H1 (cell line): ENCODE measurements around the gene REG1A. TPM values are rescaled to one million over a fixed set of nuclear protein-coding genes. Genes with fewer than 3 reads are reported as not detected.

Experiments
- CTCF ChIA-PET: fragments of 300-600 bp; sonication (Branson Sonifier 250); formaldehyde crosslinking; loops from one replicate; lab custom pipeline; 2021; ENCODE audit not compliant: partially characterized antibody; lab: Charles Lee
- POLR2A ChIA-PET: fragments of 300-600 bp; sonication (Branson Sonifier 250); formaldehyde crosslinking; loops from one replicate; lab custom pipeline; 2021; ENCODE audit warnings: inconsistent platforms; ENCODE audit not compliant: partially characterized antibody; lab: Charles Lee
- DNase-seq, 2 experiments: peaks; one replicate each; pipeline versions ENCODE4 v3.0.0 to v3.0.0-alpha.2; 2010 to 2022; ENCODE audit warnings: low spot score in 2 of 2, low read depth in 1 of 2, mixed read lengths in 1 of 2
- FAIRE-seq: peaks from 2 replicates; lab custom pipeline; 2011; peaks lifted over from hg19 to GRCh38; lab: Jason Lieb, UNC
- H2AFZ ChIP-seq: 2 replicates; pipeline ENCODE4 v1.8.1; 2012; ENCODE audit warnings: low read length, inconsistent platforms
- H2AK5ac ChIP-seq: 2 replicates; pipeline ENCODE4 v1.6.1; 2013; ENCODE audit warnings: low read depth, low read length
- H2BK120ac ChIP-seq: replicated peaks from 2 replicates; pipeline ENCODE3; 2013; ENCODE audit warnings: low read depth, low read length, inconsistent platforms
- H2BK12ac ChIP-seq: 2 replicates; pipeline ENCODE4 v1.6.1; 2013; ENCODE audit warnings: low read depth, low read length
- H2BK15ac ChIP-seq: 2 replicates; pipeline ENCODE4 v1.6.1; 2013; ENCODE audit warnings: low read length
- H2BK20ac ChIP-seq: 2 replicates; pipeline ENCODE4 v1.6.1; 2013; ENCODE audit warnings: low read length
- H2BK5ac ChIP-seq: 2 replicates; pipeline ENCODE4 v1.6.1; 2013; ENCODE audit warnings: low read depth, low read length
- H3K14ac ChIP-seq: 2 replicates; pipeline ENCODE4 v1.6.1; 2013; ENCODE audit warnings: inconsistent platforms; ENCODE audit not compliant: insufficient read length
- H3K18ac ChIP-seq: 2 replicates; pipeline ENCODE4 v1.6.1; 2013; ENCODE audit warnings: low read length; ENCODE audit errors: extremely low read depth
- H3K23ac ChIP-seq: 2 replicates; pipeline ENCODE4 v1.6.1; 2013; ENCODE audit warnings: inconsistent platforms; ENCODE audit not compliant: insufficient read length
- H3K23me2 ChIP-seq: 2 replicates; pipeline ENCODE4 v1.6.1; 2013; ENCODE audit warnings: low read depth, low read length
- H3K27ac ChIP-seq: 2 replicates; pipeline ENCODE4 v1.6.1; 2011; ENCODE audit warnings: low read depth, low read length, inconsistent platforms
- H3K27me3 ChIP-seq, 4 experiments: replicated peaks in 1 of 4; 1 replicate in 1 of 4; 2 replicates in 3 of 4; pipeline versions ENCODE4 v1.6.1 to v1.8.1; 2011 to 2013; ENCODE audit warnings: low read length in 3 of 4, mild to moderate bottlenecking in 3 of 4, inconsistent platforms in 2 of 4, mixed read lengths in 2 of 4, moderate library complexity in 1 of 4; ENCODE audit not compliant: control insufficient read depth in 3 of 4, insufficient read depth in 3 of 4; ENCODE audit errors: extremely low read depth in 1 of 4
- H3K36me3 ChIP-seq, 4 experiments: 2 replicates each; pipeline versions ENCODE4 v1.6.1 to v1.8.1; 2011 to 2013; ENCODE audit warnings: mild to moderate bottlenecking in 4 of 4, low read length in 3 of 4, moderate library complexity in 2 of 4, control low read depth in 1 of 4, inconsistent platforms in 1 of 4; ENCODE audit not compliant: insufficient read depth in 4 of 4, control insufficient read depth in 2 of 4
- H3K4ac ChIP-seq: replicated peaks from 2 replicates; pipeline ENCODE3; 2013; ENCODE audit warnings: low read length, low read depth, mixed read lengths, inconsistent platforms; ENCODE audit not compliant: insufficient read length
- H3K4me1 ChIP-seq, 4 experiments: replicated peaks in 1 of 4; 1 replicate in 1 of 4; 2 replicates in 3 of 4; pipeline versions ENCODE4 v1.6.1 to v1.8.1; 2011 to 2013; ENCODE audit warnings: low read length in 3 of 4, inconsistent platforms in 2 of 4, mixed read lengths in 1 of 4; ENCODE audit not compliant: insufficient read depth in 4 of 4, control insufficient read depth in 3 of 4
- H3K4me2 ChIP-seq, 2 experiments: 2 replicates each; pipeline versions ENCODE4 v1.6.1 to v1.8.1; 2011 to 2013; ENCODE audit warnings: low read depth in 2 of 2, low read length in 2 of 2, control low read depth in 1 of 2, inconsistent platforms in 1 of 2, mild to moderate bottlenecking in 1 of 2; ENCODE audit not compliant: insufficient read depth in 1 of 2
- H3K4me3 ChIP-seq, 4 experiments: fragments of 200-600, 300-600 bp in 1 of 4; sonication (generic), shearing (Covaris generic), sonication (Bioruptor Twin) in 1 of 4; 2 replicates each; pipeline versions ENCODE4 v1.5.1 to v1.8.1; 2011 to 2016; ENCODE audit warnings: low read length in 4 of 4, low read depth in 3 of 4, control low read depth in 2 of 4, inconsistent platforms in 2 of 4, mild to moderate bottlenecking in 2 of 4, mixed read lengths in 1 of 4, moderate library complexity in 1 of 4; ENCODE audit not compliant: insufficient read depth in 2 of 4; ENCODE audit errors: extremely low read depth in 1 of 4
- H3K56ac ChIP-seq: replicated peaks from 2 replicates; pipeline ENCODE3; 2013; ENCODE audit warnings: low read depth, mild to moderate bottlenecking, mixed read lengths, low read length, inconsistent platforms; ENCODE audit not compliant: insufficient read length
- H3K79me1 ChIP-seq: 2 replicates; pipeline ENCODE4 v1.6.1; 2013; ENCODE audit warnings: low read depth, low read length, control low read depth
- H3K79me2 ChIP-seq, 2 experiments: 2 replicates each; pipeline versions ENCODE4 v1.6.1 to v1.8.1; 2012 to 2013; ENCODE audit warnings: low read length in 2 of 2, mild to moderate bottlenecking in 2 of 2, inconsistent platforms in 1 of 2; ENCODE audit not compliant: insufficient read depth in 2 of 2, control insufficient read depth in 1 of 2
- H3K9ac ChIP-seq, 4 experiments: replicated peaks in 1 of 4; 1 replicate in 1 of 4; 2 replicates in 3 of 4; pipeline versions ENCODE4 v1.6.1 to v1.8.1; 2011 to 2013; ENCODE audit warnings: low read depth in 3 of 4, low read length in 3 of 4, control low read depth in 2 of 4, mild to moderate bottlenecking in 2 of 4, moderate library complexity in 2 of 4, inconsistent platforms in 1 of 4; ENCODE audit errors: extremely low read depth in 1 of 4
- H3K9me3 ChIP-seq, 2 experiments: 2 replicates each; pipeline versions ENCODE4 v1.6.1 to v1.8.1; 2012 to 2013; ENCODE audit warnings: mild to moderate bottlenecking in 2 of 2, moderate library complexity in 2 of 2, control low read depth in 1 of 2, inconsistent platforms in 1 of 2, low read depth in 1 of 2, low read length in 1 of 2, mixed read lengths in 1 of 2; ENCODE audit not compliant: insufficient read depth in 2 of 2
- H4K20me1 ChIP-seq, 2 experiments: replicated peaks in 1 of 2; 2 replicates each; pipeline versions ENCODE3 to v1.8.1; 2011 to 2013; ENCODE audit warnings: inconsistent platforms in 2 of 2, low read length in 2 of 2, mild to moderate bottlenecking in 1 of 2; ENCODE audit not compliant: insufficient read depth in 2 of 2, control insufficient read depth in 1 of 2
- H4K5ac ChIP-seq: 2 replicates; pipeline ENCODE4 v1.6.1; 2013; ENCODE audit warnings: low read length, low read depth, mixed read lengths, inconsistent platforms; ENCODE audit not compliant: insufficient read length
- H4K8ac ChIP-seq: 2 replicates; pipeline ENCODE4 v1.8.0; 2013; ENCODE audit warnings: mild to moderate bottlenecking, moderate library complexity, low read length, inconsistent platforms; ENCODE audit not compliant: insufficient read depth; ENCODE audit errors: extremely low read depth
- H4K91ac ChIP-seq: replicated peaks from 2 replicates; pipeline ENCODE3; 2013; ENCODE audit warnings: low read length, mixed read lengths, inconsistent platforms; ENCODE audit not compliant: insufficient read length
- BRCA1 ChIP-seq: IDR thresholded peaks from 2 replicates; pipeline ENCODE4 v1.6.1; 2012; ENCODE audit warnings: low read depth, low read length, improper control_type of control experiment
- HDAC6 ChIP-seq: IDR thresholded peaks from one replicate; pipeline ENCODE4 v1.7.1; 2012; ENCODE audit warnings: low read depth, mild to moderate bottlenecking, inconsistent platforms, low read length, moderate library complexity
- SRF ChIP-seq: IDR thresholded peaks from 2 replicates; pipeline ENCODE4 v1.6.1; 2011; ENCODE audit warnings: mild to moderate bottlenecking, low read depth, low read length, moderate library complexity
- ZNF274 ChIP-seq: IDR thresholded peaks from 2 replicates; pipeline ENCODE4 v1.7.0; 2012; ENCODE audit warnings: low read length, borderline replicate concordance; ENCODE audit errors: extremely low read depth
- WGBS, 2 experiments: shearing (Covaris generic) in 1 of 2; methylation state at CpG; one replicate each; pipeline versions ENCODE4 v1.1.6 to v1.1.7; 2013 to 2015; ENCODE audit warnings: low lambda C conversion rate in 2 of 2, mixed read lengths in 2 of 2, inconsistent platforms in 1 of 2, low coverage in 1 of 2, missing lambda C conversion rate in 1 of 2; ENCODE audit not compliant: insufficient replicate concordance in 2 of 2, insufficient coverage in 1 of 2, insufficient read length in 1 of 2; ENCODE audit errors: extremely low coverage in 1 of 2, missing lambda C conversion rate in 1 of 2; 5-methylcytosine and 5-hydroxymethylcytosine counted together
- polyA plus RNA-seq, 7 experiments: library from polyadenylated mRNA; depleted of rRNA in 3 of 7; stranded (reverse) in 5 of 7; unstranded in 2 of 7; fragments of >200 nt in 5 of 7; fragments of 200-250 nt in 2 of 7; gene quantifications; 1 replicate in 5 of 7; 2 replicates in 1 of 7; 4 replicates in 1 of 7; pipeline versions ENCODE4 v1.2.1 to v1.2.3, GENCODE V29; 2011 to 2013; ENCODE audit warnings: missing spikeins in 2 of 7, mixed read lengths in 2 of 7
- total RNA-seq: library from RNA; stranded (reverse); fragmentation: NEBNext Ultra II Directional; extraction: Animal tissue kit (Norgen Biotek cat#: 25700); gene quantifications from 2 replicates; pipeline ENCODE4 v1.2.1, GENCODE V29; 2021

REG1A gene
- total and polyA plus RNA-seq, 2 of the 8 experiments (the other 6 are each of a cell fraction or from before 2014, with no cell fraction given), result not detected

DNA sequence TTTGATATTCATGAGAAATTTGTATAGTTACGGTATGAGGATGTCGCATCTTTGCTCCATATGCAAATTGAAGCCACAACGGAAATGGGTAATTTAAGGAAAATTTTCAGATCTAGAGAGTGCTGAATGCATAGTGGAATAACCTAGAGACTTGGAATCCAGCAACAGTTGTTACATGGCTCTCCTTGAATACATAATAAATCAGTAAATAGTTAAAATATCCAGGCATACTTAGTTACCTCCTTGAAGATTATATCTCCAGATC lies 5.4 kb downstream of the REG1A start:
- 94% methylated on average over 3 of the region's 3 CpGs; no CpG with 5 or more reads in 1 of the 2 experiments for WGBS, 2 experiments
- H4K20me1 ChIP-seq, result no peaks in the 10 kb centered on the region
- TF ChIP-seq SRF, result no peak
- TF ChIP-seq ZNF274, result no peak
- no peak for TF ChIP-seq BRCA1
- TF ChIP-seq HDAC6, result no peak

More for the DNA sequence above, 5.4 kb downstream of the REG1A start:
- DNase-seq (no peak), FAIRE-seq (no peak)
- Histone ChIP-seq H2BK5ac (no peak overlapping the region), H4K8ac (no peak overlapping the region), H3K9ac (no peak overlapping the region), H3K4ac (no peak overlapping the region), H3K27ac (no peak overlapping the region), H3K4me3 (no peak overlapping the region), H3K79me1 (no peaks in the 10 kb centered on the region), H2BK20ac (no peak overlapping the region), H3K14ac (no peak overlapping the region), H3K27me3 (no peaks in the 10 kb centered on the region), H3K79me2 (no peaks in the 10 kb centered on the region), H2BK120ac (no peak overlapping the region), H3K23ac (no peak overlapping the region), H2BK12ac (no peak overlapping the region), H3K4me1 (no peaks in the 10 kb centered on the region), H3K4me2 (no peak overlapping the region), H4K91ac (no peak overlapping the region), H2BK15ac (no peak overlapping the region), H3K36me3 (no peaks in the 10 kb centered on the region), H3K18ac (no peak overlapping the region), H3K56ac (no peak overlapping the region), H2AFZ (no peak overlapping the region), H2AK5ac (no peak overlapping the region), H3K23me2 (no peaks in the 10 kb centered on the region), H4K5ac (no peak overlapping the region), H3K9me3 (no peaks in the 10 kb centered on the region)
- ChIA-PET CTCF (no interaction called here), POLR2A (no interaction called here)
